B cell (primary cell): ENCODE data around the gene EMX1. TPM values are rescaled to one million over a fixed set of nuclear protein-coding genes. Genes with fewer than 3 reads are reported as not detected.
A peak's percentile ranks its signal among the peaks of the same experiment; 100 is the strongest.

Source experiments
- ATAC-seq: fragments of 200-7000 bp; cut with Tn5 transposase; one replicate; pipeline ENCODE4 v1.10.0; 2021; ENCODE audit warnings: low read depth, mild to moderate bottlenecking, moderate number of reproducible peaks, moderate library complexity
- CTCF ChIA-PET: fragments of 350-600 bp; sonication (Branson Sonifier 250); formaldehyde crosslinking; loops from one replicate; lab custom pipeline; 2021; ENCODE audit warnings: antibody characterized with exemption, inconsistent platforms; lab: Charles Lee
- POLR2A ChIA-PET: fragments of 350-600 bp; sonication (Branson Sonifier 250); formaldehyde crosslinking; loops from one replicate; lab custom pipeline; 2021; ENCODE audit warnings: antibody characterized with exemption; lab: Charles Lee
- DNase-seq: peaks from one replicate; pipeline ENCODE4 v3.0.0; 2013
- H2AFZ ChIP-seq: 2 replicates; pipeline ENCODE4 v1.6.1; 2012; ENCODE audit warnings: mild to moderate bottlenecking, low read depth, low read length; ENCODE audit not compliant: insufficient read depth, poor library complexity, severe bottlenecking
- H3K27ac ChIP-seq, 2 donors: 1 replicate in 1 of 2; 2 replicates in 1 of 2; pipeline ENCODE4 v1.5.1; 2012 to 2013; ENCODE audit warnings: low read length in 2 of 2, mild to moderate bottlenecking in 2 of 2, moderate library complexity in 1 of 2
- H3K27me3 ChIP-seq, 4 experiments: fragments of 200-600 bp in 1 of 4; sonication (generic) in 1 of 4; replicated peaks in 1 of 4; 1 replicate in 2 of 4; 2 replicates in 2 of 4; pipeline versions ENCODE4 v1.6.1 to v1.7.0; 2013 to 2016; ENCODE audit warnings: low read length in 3 of 4, mild to moderate bottlenecking in 2 of 4, mixed read lengths in 1 of 4, moderate library complexity in 1 of 4; ENCODE audit not compliant: insufficient read depth in 4 of 4, control insufficient read depth in 3 of 4; ENCODE audit errors: control extremely low read depth in 1 of 4
- H3K36me3 ChIP-seq, 2 experiments: replicated peaks in 1 of 2; 1 replicate in 1 of 2; 2 replicates in 1 of 2; pipeline versions ENCODE4 v1.6.1 to v1.7.1; 2013; ENCODE audit warnings: low read length in 1 of 2; ENCODE audit not compliant: insufficient read depth in 2 of 2, control insufficient read depth in 1 of 2; ENCODE audit errors: control extremely low read depth in 1 of 2, extremely low read depth in 1 of 2
- H3K4me1 ChIP-seq, 2 donors: fragments of 200-600 bp in 1 of 2; sonication (generic) in 1 of 2; 1 replicate in 1 of 2; 2 replicates in 1 of 2; pipeline versions ENCODE4 v1.5.1 to v1.6.1; 2013 to 2017; ENCODE audit warnings: low read length in 2 of 2; ENCODE audit not compliant: control insufficient read depth in 2 of 2, insufficient read depth in 2 of 2
- H3K4me2 ChIP-seq: replicated peaks from 2 replicates; pipeline ENCODE3; 2012; ENCODE audit warnings: mild to moderate bottlenecking, low read depth, low read length; ENCODE audit not compliant: poor library complexity, severe bottlenecking
- H3K4me3 ChIP-seq, 5 experiments: fragments of 200-600 bp in 1 of 5; sonication (generic) in 1 of 5; 1 replicate in 3 of 5; 2 replicates in 2 of 5; pipeline versions ENCODE4 v1.5.1 to v1.7.0; 2011 to 2016; ENCODE audit warnings: low read length in 4 of 5, mild to moderate bottlenecking in 4 of 5, low read depth in 2 of 5, control low read depth in 1 of 5, moderate library complexity in 1 of 5; ENCODE audit not compliant: insufficient read depth in 1 of 5; ENCODE audit errors: control extremely low read depth in 1 of 5, extremely low read depth in 1 of 5
- H3K79me2 ChIP-seq: fragments of 200-600 bp; sonication (generic); one replicate; pipeline ENCODE4 v1.6.0; 2016; ENCODE audit warnings: low read length; ENCODE audit not compliant: control insufficient read depth, insufficient read depth
- H3K9ac ChIP-seq: fragments of 200-600 bp; sonication (generic); 2 replicates; pipeline ENCODE4 v1.6.1; 2017; ENCODE audit warnings: mild to moderate bottlenecking, low read length, moderate library complexity
- H3K9me3 ChIP-seq, 3 donors: one replicate each; pipeline versions ENCODE4 v1.6.1 to v1.7.1; 2013; ENCODE audit warnings: low read length in 2 of 3; ENCODE audit not compliant: control insufficient read depth in 2 of 3, insufficient read depth in 1 of 3; ENCODE audit errors: control extremely low read depth in 1 of 3
- H4K20me1 ChIP-seq: 2 replicates; pipeline ENCODE4 v1.6.0; 2012; ENCODE audit warnings: mild to moderate bottlenecking, low read length; ENCODE audit not compliant: insufficient read depth, control insufficient read depth, poor library complexity, severe bottlenecking
- H3K27ac Mint-ChIP-seq: one replicate; pipeline ENCODE4 v1.8.0; 2021; ENCODE audit warnings: mixed read lengths
- H3K27me3 Mint-ChIP-seq: one replicate; pipeline ENCODE4 v1.8.0; 2021; ENCODE audit warnings: mixed read lengths
- H3K4me1 Mint-ChIP-seq: one replicate; pipeline ENCODE4 v1.8.0; 2021; ENCODE audit warnings: mixed read lengths
- H3K4me3 Mint-ChIP-seq: one replicate; pipeline ENCODE4 v1.8.0; 2021; ENCODE audit warnings: mixed read lengths
- H3K9me3 Mint-ChIP-seq: one replicate; pipeline ENCODE4 v1.8.0; 2022; ENCODE audit warnings: mixed read lengths; ENCODE audit not compliant: insufficient read depth
- CTCF ChIP-seq: fragments of 200-600 bp; IDR thresholded peaks from one replicate; pipeline ENCODE4 v1.8.0; 2022; ENCODE audit warnings: antibody characterized with exemption, mild to moderate bottlenecking
- EZH2 ChIP-seq: IDR thresholded peaks from 2 replicates; pipeline ENCODE4 v1.6.1; 2012; ENCODE audit warnings: borderline replicate concordance, low read depth, mild to moderate bottlenecking, moderate library complexity, low read length; ENCODE audit not compliant: insufficient read depth, poor library complexity, severe bottlenecking
- WGBS: methylation state at CpG from one replicate; pipeline ENCODE4 v1.1.5; 2013; ENCODE audit warnings: missing lambda C conversion rate; ENCODE audit not compliant: insufficient coverage; 5-methylcytosine and 5-hydroxymethylcytosine counted together
- intact Hi-C: fragments of 100-400 bp; cut with micrococcal nuclease; formaldehyde crosslinking; loops from one replicate; pipeline ENCODE4 v1.10.0; 2022
- polyA plus RNA-seq: library from polyadenylated mRNA; depleted of rRNA; stranded (reverse); fragments of >200 nt; gene quantifications from 2 replicates; pipeline ENCODE4 v1.2.3, GENCODE V29; 2012
- total RNA-seq, 2 donors: library from RNA; stranded (reverse); fragments of 120-200 nt in 1 of 2; gene quantifications; 1 replicate in 1 of 2; 2 replicates in 1 of 2; pipeline versions ENCODE4 v1.2.3 to v1.2.4, GENCODE V29; 2013 to 2022

Gene EMX1
- total and polyA plus RNA-seq, 2 donors (not counting 1 experiment from before 2014, with no cell fraction given) = not detected

DNA sequence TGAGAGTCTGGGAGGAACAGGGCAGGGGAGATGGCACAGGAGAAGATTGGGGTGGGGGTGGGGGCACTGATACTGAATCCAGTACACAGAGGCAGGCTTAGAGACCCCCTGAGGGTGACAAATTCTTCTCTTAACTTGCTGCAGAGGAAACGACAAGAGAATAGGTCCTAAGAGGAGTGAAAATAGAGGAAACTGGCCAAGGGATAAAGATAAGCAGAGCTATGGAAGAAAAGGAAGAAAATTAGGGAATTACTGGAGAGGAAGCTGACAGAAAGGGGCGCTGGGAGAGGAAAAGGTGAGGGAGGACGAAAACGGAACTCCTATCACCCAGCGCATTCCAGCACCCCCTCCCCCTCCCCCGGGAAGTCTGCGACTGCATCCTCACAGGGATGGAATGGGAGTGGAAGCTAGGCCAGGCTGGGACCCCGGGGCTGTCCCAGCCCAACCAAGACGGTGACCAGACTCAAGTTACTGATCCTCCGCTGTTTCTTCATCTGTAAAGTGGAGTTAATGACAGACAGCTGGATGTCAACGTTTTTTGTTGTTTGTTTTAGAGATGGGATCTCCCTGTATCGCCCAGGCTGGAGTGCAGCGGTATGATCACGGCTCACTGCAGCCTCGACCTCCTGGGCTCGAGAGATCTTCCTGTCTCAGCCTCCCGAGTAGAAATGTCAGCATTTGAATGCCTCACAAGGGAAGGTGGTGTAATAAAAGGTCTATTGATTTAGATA, 2.6 kb upstream of the EMX1 start:
- H3K4me1 ChIP-seq = peaks cover 38 to 55% of the 10 kb centered on the region in 2 donors
- no peaks in the 10 kb centered on the region for H3K36me3 ChIP-seq
- ChIA-PET CTCF (interaction anchor here (1.0 kb wide), 1 partner anchor 263 kb away, joined by 4 read pairs; no protein-coding TSS in a partner anchor), POLR2A (no interaction called here)
- WGBS = 5% methylated on average over 10 of the region's 17 CpGs
- H3K4me1 Mint-ChIP-seq = peaks cover 37% of the 10 kb centered on the region
- H3K27ac ChIP-seq = no peak overlapping the region
- no peaks in the 10 kb centered on the region for H3K79me2 ChIP-seq
- peak overlapping the region; percentile 81 for H3K4me3 Mint-ChIP-seq
- DNase-seq = no peak
- peaks cover 65% of the 10 kb centered on the region for H3K27me3 Mint-ChIP-seq
- intact Hi-C loops = loop anchor here (5.0 kb wide), 3 partner anchors 198 to 1637 kb away; partner anchors contain the start of genes CYP26B1 and RAB11FIP5
- no peak overlapping the region for H2AFZ ChIP-seq
- peaks cover 0 to 36% (median 0%) of the 10 kb centered on the region in 3 donors for H3K9me3 ChIP-seq
- ATAC-seq = no peak
- TF ChIP-seq CTCF = no peak
- TF ChIP-seq EZH2 = no peak
- no peak overlapping the region for H3K9ac ChIP-seq
- no peak overlapping the region for H3K4me3 ChIP-seq
- H3K27ac Mint-ChIP-seq = no peak overlapping the region
- H3K4me2 ChIP-seq = peak overlapping the region; percentile 96
- no peaks in the 10 kb centered on the region for H4K20me1 ChIP-seq
- peaks cover 0 to 72% (median 66%) of the 10 kb centered on the region in 4 experiments for H3K27me3 ChIP-seq
- H3K9me3 Mint-ChIP-seq = no peaks in the 10 kb centered on the region
